Panc1 (cell line): Measurements from ENCODE around the gene NTSR2.

ENCODE experiments used
- CTCF ChIP-seq: fragments of 450-650 bp; IDR thresholded peaks from 2 replicates; pipeline ENCODE4 v1.5.1; 2017; ENCODE audit warnings: mild to moderate bottlenecking
- POLR2AphosphoS5 ChIP-seq: IDR thresholded peaks from 2 replicates; pipeline ENCODE4 v1.6.1; 2012; ENCODE audit warnings: mild to moderate bottlenecking, low read depth, low read length, moderate library complexity
- REST ChIP-seq, 2 experiments: IDR thresholded peaks; 2 replicates each; pipeline ENCODE4 v1.6.1; 2011 to 2012; ENCODE audit warnings: low read depth in 2 of 2, control low read depth in 1 of 2, low read length in 1 of 2, mild to moderate bottlenecking in 1 of 2, moderate library complexity in 1 of 2; ENCODE audit not compliant: insufficient read depth in 1 of 2
- SIN3A ChIP-seq: IDR thresholded peaks from 2 replicates; pipeline ENCODE4 v1.6.1; 2012; ENCODE audit warnings: low read depth, mild to moderate bottlenecking, low read length, moderate library complexity, borderline replicate concordance; ENCODE audit not compliant: insufficient read depth
- TCF7L2 ChIP-seq: IDR thresholded peaks from 2 replicates; pipeline ENCODE4 v1.6.1; 2011; ENCODE audit warnings: mild to moderate bottlenecking, low read depth, low read length, inconsistent platforms

GRCh38 chr2:11712866-11713265 is 42.9 kb upstream of the NTSR2 start:
- TF ChIP-seq CTCF, result no peak
- no peak for TF ChIP-seq TCF7L2
- no peak for TF ChIP-seq SIN3A
- TF ChIP-seq POLR2AphosphoS5, result no peak
- TF ChIP-seq REST (IDR thresholded peaks at IDR 0.05; ENCODE audit: insufficient read depth in 1 of 2, low read depth in 2 of 2, low read length in 1 of 2), result no peak
